Fibroblast of skin of left biceps (primary cell): ENCODE results near the gene COL27A1.
"Not testable (repeated sequence)": the region's sequence is repeated elsewhere in the genome, so short reads cannot be mapped to it uniquely, and the experiment has no call there.

Source experiments
- DNase-seq, 2 experiments: peaks; one replicate each; pipeline ENCODE4 v3.0.0-alpha.2; 2013; ENCODE audit warnings: low read depth in 2 of 2

Gene COL27A1

GRCh38 chr9:114304416-114305188 lies 149.3 kb downstream of the COL27A1 start:
- no peak for DNase-seq

- peak in 1 of 2 experiments; percentile 9 for DNase-seq
Observed at GRCh38 chr9:114307899-114308267, 152.5 kb downstream of the COL27A1 start.

GRCh38 chr9:114308361-114308950 lies 153.1 kb downstream of the COL27A1 start:
- DNase-seq = no peak

- DNase-seq = no peak
Observed at GRCh38 chr9:114309096-114309495, 153.8 kb downstream of the COL27A1 start.

- DNase-seq = no peak
Observed at GRCh38 chr9:114310471-114311450, 155.4 kb downstream of the COL27A1 start.

- no peak for DNase-seq
Observed at GRCh38 chr9:114311571-114312512, 156.5 kb downstream of the COL27A1 start.

GRCh38 chr9:114312513-114312875 lies 157.2 kb downstream of the COL27A1 start:
- DNase-seq = no peak

GRCh38 chr9:114313186-114313585 lies 157.8 kb downstream of the COL27A1 start:
- DNase-seq = no peak

- DNase-seq = no peak
Observed at GRCh38 chr9:114314256-114314867, 159.0 kb downstream of the COL27A1 start.

GRCh38 chr9:114314881-114315722 lies 159.8 kb downstream of the COL27A1 start:
- DNase-seq = no peak

GRCh38 chr9:114315723-114316363 lies 160.5 kb downstream of the COL27A1 start:
- DNase-seq = no peak

GRCh38 chr9:114316605-114317230 lies 161.4 kb downstream of the COL27A1 start:
- no peak for DNase-seq

GRCh38 chr9:114317665-114318357 lies 162.5 kb downstream of the COL27A1 start:
- DNase-seq = peak; percentile 70 to 83

GRCh38 chr9:114318416-114318815 lies 163.1 kb downstream of the COL27A1 start:
- no peak for DNase-seq

GRCh38 chr9:114319147-114319546 lies 163.8 kb downstream of the COL27A1 start:
- DNase-seq = no peak

- not testable (repeated sequence) for DNase-seq
Observed at GRCh38 chr9:114320710-114321109, 165.4 kb downstream of the COL27A1 start.

GRCh38 chr9:114321759-114322158 lies 166.4 kb downstream of the COL27A1 start:
- peak in 1 of 2 experiments; percentile 3 for DNase-seq

- DNase-seq = not testable (repeated sequence)
Observed at GRCh38 chr9:114322160-114322818, 167.0 kb downstream of the COL27A1 start.
